Heart left ventricle (tissue), 13 donors: Measurements from ENCODE around the gene PRDM16.

Source experiments
- CTCF ChIP-seq, 12 donors: fragments of 200-600 bp; sonication (generic) in 4 of 12; IDR thresholded peaks; one replicate each; pipeline versions ENCODE4 v1.5.0 to v1.8.0; 2018 to 2022; ENCODE audit warnings: antibody characterized with exemption in 12 of 12, mild to moderate bottlenecking in 5 of 12
- POLR2A ChIP-seq, 2 donors: fragments of 450-650 bp; IDR thresholded peaks; one replicate each; pipeline ENCODE4 v1.6.1; 2017; ENCODE audit warnings: antibody characterized with exemption in 2 of 2, mild to moderate bottlenecking in 2 of 2, moderate library complexity in 2 of 2
- donor health status: ischemic (EF 13 %, LVEDD 7.1; RV severe dilation, severe dysfunction).
- donor health status: DM: no; HTN: yes; CAD: no.
- donor health status: DM: no; HTN: no; CAD: no.
- donor health status: ischemic (EF 25% LVEDD 6.9; RV normal size, moderate dysfunction).
- donor health status: ischemic (EF 25% LVEDD 5.7; RV mildly dilated, moderate dysfunction).
- donor health status: ischemic (EF 35%, LVEDD 5.7; RV mildly dilated, moderate dysfunction).
- donor health status: nonischemic (EF 11% LVEDD 7.7; RV severe dilation, severe dysfunction).
- donor health status: DM: yes; HTN: yes; CAD: no.
- donor health status: PGD.
- donor health status: ischemic (EF 29% LVEDD 5.4; RV normal size, mild dysfunction).
- donor health status: nonischemic (EF 23%, LVEDD 6.1; RV moderate dilation, normal function).

GRCh38 chr1:3198371-3199271 lies 129.6 kb downstream of the PRDM16 start:
- no peak for TF ChIP-seq POLR2A (IDR thresholded peaks at IDR 0.05)
- no peak for TF ChIP-seq CTCF (IDR thresholded peaks at IDR 0.05)
